GM12801 (cell line): ENCODE measurements around the gene ASCC3.

Source experiments
- CTCF ChIP-seq: IDR thresholded peaks from one replicate; pipeline ENCODE4 v1.5.1; 2011; ENCODE audit warnings: control low read depth; ENCODE audit not compliant: insufficient read length; ENCODE audit errors: extremely low read depth

The ASCC3 gene

GRCh38 chr6:100627911-100628758 lies 253.0 kb downstream of the ASCC3 start:
- no peak for TF ChIP-seq CTCF

GRCh38 chr6:100626721-100627120 lies 254.4 kb downstream of the ASCC3 start:
- TF ChIP-seq CTCF, result no peak

- no peak for TF ChIP-seq CTCF
Measured at GRCh38 chr6:100622907-100623692, 258.0 kb downstream of the ASCC3 start.

- TF ChIP-seq CTCF, result no peak
Measured at GRCh38 chr6:100620085-100620840, 260.9 kb downstream of the ASCC3 start.

- no peak for TF ChIP-seq CTCF
Measured at GRCh38 chr6:100618351-100618671, 262.8 kb downstream of the ASCC3 start.

GRCh38 chr6:100617633-100618350 lies 263.3 kb downstream of the ASCC3 start:
- no peak for TF ChIP-seq CTCF

- no peak for TF ChIP-seq CTCF
Measured at GRCh38 chr6:100614933-100615332, 266.2 kb downstream of the ASCC3 start.
